Measurements from ENCODE around the gene CPM.

GRCh38 chr12:68959143-68959858 lies 26.3 kb upstream of the CPM start:
- no peak for TF ChIP-seq CTCF (IDR thresholded peaks at IDR 0.05; ENCODE audit: low read depth, low read length, missing input control)
- TF ChIP-seq YY1 (IDR thresholded peaks at IDR 0.05): no peak
- no peak for TF ChIP-seq TAF1 (conservative IDR thresholded peaks at IDR 0.05)
- no peak for TF ChIP-seq REST (IDR thresholded peaks at IDR 0.05)
- TF ChIP-seq GABPA (IDR thresholded peaks at IDR 0.05 in 1 of 2, conservative IDR thresholded peaks at IDR 0.05 in 1 of 2): no peak
- no peak for TF ChIP-seq NR2F2 (IDR thresholded peaks at IDR 0.05)
- no peak for TF ChIP-seq RAD21 (IDR thresholded peaks at IDR 0.05)
- no peak for TF ChIP-seq FOXA2 (IDR thresholded peaks at IDR 0.05)
- no peak for TF ChIP-seq MAX (IDR thresholded peaks at IDR 0.05)
- TF ChIP-seq, protein P1, sequence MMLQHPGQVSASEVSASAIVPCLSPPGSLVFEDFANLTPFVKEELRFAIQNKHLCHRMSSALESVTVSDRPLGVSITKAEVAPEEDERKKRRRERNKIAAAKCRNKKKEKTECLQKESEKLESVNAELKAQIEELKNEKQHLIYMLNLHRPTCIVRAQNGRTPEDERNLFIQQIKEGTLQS (IDR thresholded peaks at IDR 0.05): no peak
- TF ChIP-seq RXRA (IDR thresholded peaks at IDR 0.05): no peak
- TF ChIP-seq ZBTB33 (IDR thresholded peaks at IDR 0.05): no peak
- TF ChIP-seq EGR1 (IDR thresholded peaks at IDR 0.05; ENCODE audit: low read depth in 2 of 2): no peak
